Kidney (tissue), 14 donors: Measurements from ENCODE around the gene IL21. TPM values are rescaled to one million over a fixed set of nuclear protein-coding genes. Genes with fewer than 3 reads are reported as not detected.

ENCODE experiments used
- DNase-seq, 5 donors: peaks; one replicate each; pipeline ENCODE4 v3.0.0-alpha.2; 2013 to 2020
- FAIRE-seq: peaks from 2 replicates; lab custom pipeline; 2012; peaks lifted over from hg19 to GRCh38; lab: Jason Lieb, UNC
- H3K27ac ChIP-seq, 2 donors: one replicate each; pipeline ENCODE4 v1.7.0; 2013; ENCODE audit warnings: low read depth in 2 of 2, low read length in 2 of 2, inconsistent platforms in 1 of 2
- H3K27me3 ChIP-seq: one replicate; pipeline ENCODE4 v1.7.1; 2013; ENCODE audit warnings: low read length, inconsistent platforms; ENCODE audit not compliant: control insufficient read depth, insufficient read depth
- H3K36me3 ChIP-seq, 3 donors: one replicate each; pipeline versions ENCODE4 v1.7.0 to v1.7.1; 2013; ENCODE audit warnings: low read length in 3 of 3, control low read depth in 1 of 3, inconsistent platforms in 1 of 3; ENCODE audit not compliant: insufficient read depth in 3 of 3, control insufficient read depth in 2 of 3
- H3K4me1 ChIP-seq, 3 donors: one replicate each; pipeline versions ENCODE4 v1.7.0 to v1.7.1; 2013; ENCODE audit warnings: low read length in 3 of 3, inconsistent platforms in 1 of 3, low read depth in 1 of 3; ENCODE audit not compliant: control insufficient read depth in 2 of 3, insufficient read depth in 2 of 3
- H3K4me3 ChIP-seq, 3 donors: one replicate each; pipeline versions ENCODE4 v1.7.0 to v1.8.1; 2013; ENCODE audit warnings: low read length in 3 of 3, control low read depth in 1 of 3, inconsistent platforms in 1 of 3
- H3K9ac ChIP-seq, 3 donors: one replicate each; pipeline versions ENCODE4 v1.7.0 to v1.7.1; 2013; ENCODE audit warnings: low read length in 3 of 3, control low read depth in 1 of 3, inconsistent platforms in 1 of 3
- H3K9me3 ChIP-seq, 3 donors: one replicate each; pipeline versions ENCODE4 v1.7.0 to v1.7.1; 2013; ENCODE audit warnings: low read length in 3 of 3, control low read depth in 1 of 3, inconsistent platforms in 1 of 3; ENCODE audit not compliant: control insufficient read depth in 2 of 3, insufficient read depth in 1 of 3
- CTCF ChIP-seq: IDR thresholded peaks from 3 replicates; pipeline ENCODE4 v1.5.1; 2012; ENCODE audit warnings: mild to moderate bottlenecking, moderate library complexity, borderline replicate concordance; ENCODE audit not compliant: insufficient read depth; ENCODE audit errors: extremely low read depth
- intact Hi-C: fragments of 100-400 bp; cut with DNase I; formaldehyde crosslinking; loops from one replicate; pipeline ENCODE4 v1.11.1; 2022
- polyA plus RNA-seq: library from polyadenylated mRNA; stranded (reverse); fragments of 350-450 nt; fragmentation: Illumina TruSeq; extraction: RNeasy Lipid Tissue Mini Kit (QIAGEN cat#74804); gene quantifications from one replicate; pipeline ENCODE4 v1.2.3, GENCODE V29; 2014; ENCODE audit warnings: low read depth, low replicate concordance; ENCODE audit not compliant: insufficient read depth
- total RNA-seq: library from RNA; stranded (reverse); fragmentation: NEBNext Ultra II Directional; extraction: Animal tissue kit (Norgen Biotek cat#: 25700); gene quantifications from one replicate; pipeline ENCODE4 v1.2.1, GENCODE V29; 2021
- donor health status: control.
- donor health status: control.
- donor health status: control.
- donor health status: control.
- donor health status: control.
- donor health status: DM: yes; HTN: yes; CAD: no.
- donor health status: Normal renal cell carcinoma (clear cell type).

IL21 gene
- total and polyA plus RNA-seq, 2 donors from 2014 or later, result not detected

GRCh38 chr4:122666527-122667245, 45.8 kb upstream of the IL21 start:
- TF ChIP-seq CTCF, result no peak
- Histone ChIP-seq H3K27me3 (no peaks in the 10 kb centered on the region), H3K4me1 (no peaks in the 10 kb centered on the region), H3K9me3 (no peaks in the 10 kb centered on the region), H3K27ac (no peak overlapping the region), H3K4me3 (no peak overlapping the region), H3K36me3 (no peaks in the 10 kb centered on the region), H3K9ac (no peak overlapping the region)
- no peak for FAIRE-seq
- DNase-seq, result peak in 1 of 5 donors; percentile 63
- intact Hi-C loops, result no loop called here

GRCh38 chr4:122665161-122665929, 44.5 kb upstream of the IL21 start:
- intact Hi-C loops, result no loop called here
- FAIRE-seq, result no peak
- TF ChIP-seq CTCF, result no peak
- DNase-seq, result peak in 1 of 5 donors; percentile 10
- H3K9ac ChIP-seq, result no peak overlapping the region
- H3K27ac ChIP-seq, result no peak overlapping the region
- no peaks in the 10 kb centered on the region for H3K27me3 ChIP-seq
- H3K4me1 ChIP-seq, result no peaks in the 10 kb centered on the region
- no peaks in the 10 kb centered on the region for H3K36me3 ChIP-seq
- no peaks in the 10 kb centered on the region for H3K9me3 ChIP-seq
- no peak overlapping the region for H3K4me3 ChIP-seq

- DNase-seq (no peak), FAIRE-seq (no peak)
- Histone ChIP-seq H3K36me3 (no peaks in the 10 kb centered on the region), H3K27ac (no peak overlapping the region), H3K4me3 (no peak overlapping the region), H3K27me3 (no peaks in the 10 kb centered on the region), H3K9ac (no peak overlapping the region), H3K4me1 (no peaks in the 10 kb centered on the region), H3K9me3 (no peaks in the 10 kb centered on the region)
- intact Hi-C loops, result no loop called here
- TF ChIP-seq CTCF, result no peak
Observed at GRCh38 chr4:122663814-122664610, 43.1 kb upstream of the IL21 start.
